Neuronal stem cell (in vitro differentiated cells): ENCODE measurements around the gene ZNF319.

Experiments
- DNase-seq: peaks from one replicate; pipeline ENCODE4 v3.0.0-alpha.2; 2013; ENCODE audit warnings: low spot score
- H2AFZ ChIP-seq: one replicate; pipeline ENCODE4 v1.6.1; 2013; ENCODE audit warnings: mild to moderate bottlenecking, low read length, inconsistent platforms
- H2AK5ac ChIP-seq: 2 replicates; pipeline ENCODE4 v1.6.1; 2013; ENCODE audit warnings: low read depth, mild to moderate bottlenecking, inconsistent platforms, low read length, moderate library complexity, mixed read lengths
- H2BK120ac ChIP-seq: 2 replicates; pipeline ENCODE4 v1.6.1; 2013; ENCODE audit warnings: low read depth, mild to moderate bottlenecking, inconsistent platforms, low read length, moderate library complexity, mixed read lengths
- H2BK12ac ChIP-seq: one replicate; pipeline ENCODE4 v1.6.1; 2013; ENCODE audit warnings: low read length, inconsistent platforms
- H2BK15ac ChIP-seq: 2 replicates; pipeline ENCODE4 v1.6.1; 2013; ENCODE audit warnings: mild to moderate bottlenecking, low read length, inconsistent platforms, mixed read lengths
- H2BK5ac ChIP-seq: one replicate; pipeline ENCODE4 v1.6.1; 2013; ENCODE audit warnings: inconsistent platforms, mild to moderate bottlenecking, low read length, moderate library complexity
- H3K14ac ChIP-seq: one replicate; pipeline ENCODE4 v1.6.1; 2013; ENCODE audit warnings: low read length, inconsistent platforms
- H3K18ac ChIP-seq: 2 replicates; pipeline ENCODE4 v1.6.1; 2013; ENCODE audit warnings: low read length, inconsistent platforms
- H3K23ac ChIP-seq: 2 replicates; pipeline ENCODE4 v1.6.1; 2013; ENCODE audit warnings: low read depth, mild to moderate bottlenecking, mixed read lengths, low read length, inconsistent platforms; ENCODE audit not compliant: poor library complexity
- H3K27ac ChIP-seq: replicated peaks from 3 replicates; pipeline ENCODE4 v1.5.1; 2013; ENCODE audit warnings: low read length, inconsistent platforms
- H3K27me3 ChIP-seq, 3 experiments: 2 replicates each; pipeline ENCODE4 v1.6.1; 2013; ENCODE audit warnings: low read length in 3 of 3, mild to moderate bottlenecking in 2 of 3, inconsistent platforms in 1 of 3, low read depth in 1 of 3, mixed read lengths in 1 of 3, moderate library complexity in 1 of 3; ENCODE audit not compliant: control insufficient read depth in 3 of 3, insufficient read depth in 3 of 3
- H3K36me3 ChIP-seq, 2 donors: replicated peaks in 1 of 2; 2 replicates each; pipeline ENCODE4 v1.6.1; 2013; ENCODE audit warnings: low read length in 2 of 2; ENCODE audit not compliant: control insufficient read depth in 2 of 2, insufficient read depth in 2 of 2
- H3K4ac ChIP-seq: 2 replicates; pipeline ENCODE4 v1.6.1; 2013; ENCODE audit warnings: inconsistent platforms, mild to moderate bottlenecking, low read length, moderate library complexity
- H3K4me1 ChIP-seq, 2 donors: 1 replicate in 1 of 2; 2 replicates in 1 of 2; pipeline ENCODE4 v1.6.1; 2013; ENCODE audit warnings: low read length in 2 of 2, low read depth in 1 of 2; ENCODE audit not compliant: control insufficient read depth in 2 of 2, insufficient read depth in 1 of 2
- H3K4me2 ChIP-seq: one replicate; pipeline ENCODE4 v1.6.1; 2013; ENCODE audit warnings: mild to moderate bottlenecking, low read length, inconsistent platforms; ENCODE audit not compliant: insufficient read depth, poor library complexity, severe bottlenecking
- H3K4me3 ChIP-seq, 2 donors: 2 replicates each; pipeline ENCODE4 v1.5.1; 2013; ENCODE audit warnings: low read length in 2 of 2, mild to moderate bottlenecking in 2 of 2, inconsistent platforms in 1 of 2, moderate library complexity in 1 of 2
- H3K79me1 ChIP-seq: one replicate; pipeline ENCODE4 v1.6.1; 2013; ENCODE audit warnings: low read depth, mild to moderate bottlenecking, inconsistent platforms, low read length, moderate library complexity
- H3K9ac ChIP-seq: one replicate; pipeline ENCODE4 v1.6.1; 2013; ENCODE audit warnings: mild to moderate bottlenecking, low read depth, low read length, inconsistent platforms; ENCODE audit not compliant: poor library complexity
- H3K9me3 ChIP-seq, 2 donors: replicated peaks in 1 of 2; 2 replicates each; pipeline versions ENCODE3 to v1.6.1; 2013; ENCODE audit warnings: low read length in 2 of 2, mild to moderate bottlenecking in 2 of 2, inconsistent platforms in 1 of 2, low read depth in 1 of 2, mixed read lengths in 1 of 2, moderate library complexity in 1 of 2; ENCODE audit not compliant: control insufficient read depth in 2 of 2, insufficient read depth in 1 of 2
- H4K8ac ChIP-seq: one replicate; pipeline ENCODE4 v1.6.1; 2013; ENCODE audit warnings: low read depth, mild to moderate bottlenecking, inconsistent platforms, low read length, moderate library complexity
- H4K91ac ChIP-seq: one replicate; pipeline ENCODE4 v1.6.1; 2013; ENCODE audit warnings: low read length, low read depth, mild to moderate bottlenecking, inconsistent platforms; ENCODE audit not compliant: poor library complexity
- WGBS, 2 donors: extraction: QIAGEN DNeasy Blood & Tissue Kit; methylation state at CpG; one replicate each; pipeline ENCODE4 v1.1.7; 2013; ENCODE audit warnings: missing lambda C conversion rate in 2 of 2, mixed read lengths in 1 of 2; ENCODE audit not compliant: insufficient read length in 2 of 2, insufficient replicate concordance in 1 of 2; ENCODE audit errors: extremely low coverage in 2 of 2; 5-methylcytosine and 5-hydroxymethylcytosine counted together

Gene ZNF319

GRCh38 chr16:57951204-57951960, 49.1 kb downstream of the ZNF319 start:
- H3K36me3 ChIP-seq: no peaks in the 10 kb centered on the region
- H4K8ac ChIP-seq: no peak overlapping the region

GRCh38 chr16:57950382-57950781, 50.1 kb downstream of the ZNF319 start:
- Histone ChIP-seq H3K14ac (no peak overlapping the region), H4K91ac (no peak overlapping the region), H3K23ac (no peak overlapping the region), H3K4me2 (no peak overlapping the region), H3K9me3 (no peaks in the 10 kb centered on the region), H3K4me3 (no peak overlapping the region), H3K4ac (no peak overlapping the region), H2BK120ac (no peak overlapping the region), H2AFZ (no peak overlapping the region), H2BK5ac (no peak overlapping the region), H3K79me1 (no peaks in the 10 kb centered on the region), H4K8ac (no peak overlapping the region), H3K9ac (no peak overlapping the region), H3K27ac (no peak overlapping the region), H3K36me3 (no peaks in the 10 kb centered on the region), H2AK5ac (no peak overlapping the region), H2BK15ac (no peak overlapping the region), H3K27me3 (peaks cover 0 to under 1% (median 0%) of the 10 kb centered on the region in 3 experiments), H2BK12ac (no peak overlapping the region), H3K18ac (no peak overlapping the region), H3K4me1 (peaks cover 0 to 3% of the 10 kb centered on the region in 2 donors)
- no peak for DNase-seq
- no CpG with 5 or more reads among the region's 6 CpGs for WGBS, 2 donors

More at GRCh38 chr16:57951204-57951960, 49.1 kb downstream of the ZNF319 start:
- peaks cover 0 to 4% (median 0%) of the 10 kb centered on the region in 3 experiments for H3K27me3 ChIP-seq
- no peaks in the 10 kb centered on the region for H3K79me1 ChIP-seq
- no peak overlapping the region for H4K91ac ChIP-seq
- no peak overlapping the region for H2BK15ac ChIP-seq
- no peak overlapping the region for H3K4ac ChIP-seq
- H3K4me2 ChIP-seq: no peak overlapping the region
- no peak for DNase-seq
- H3K4me1 ChIP-seq: peaks cover 0 to 3% of the 10 kb centered on the region in 2 donors
- H3K9ac ChIP-seq: no peak overlapping the region
- no peaks in the 10 kb centered on the region for H3K9me3 ChIP-seq
- H3K4me3 ChIP-seq: no peak overlapping the region
- no peak overlapping the region for H2BK5ac ChIP-seq
- H3K18ac ChIP-seq: no peak overlapping the region
- no CpG with 5 or more reads among the region's 7 CpGs for WGBS, 2 donors
- H2AK5ac ChIP-seq: no peak overlapping the region
- H2AFZ ChIP-seq: no peak overlapping the region
- no peak overlapping the region for H3K23ac ChIP-seq
- no peak overlapping the region for H2BK12ac ChIP-seq
- H3K14ac ChIP-seq: no peak overlapping the region
- no peak overlapping the region for H2BK120ac ChIP-seq
- no peak overlapping the region for H3K27ac ChIP-seq

- Histone ChIP-seq H2BK15ac (no peak overlapping the region), H2AFZ (no peak overlapping the region), H4K8ac (no peak overlapping the region), H2BK120ac (no peak overlapping the region), H3K14ac (no peak overlapping the region), H3K18ac (no peak overlapping the region), H3K79me1 (no peaks in the 10 kb centered on the region), H2BK12ac (no peak overlapping the region), H2AK5ac (no peak overlapping the region), H4K91ac (no peak overlapping the region), H3K27me3 (peaks cover 0 to 6% (median 0%) of the 10 kb centered on the region in 3 experiments), H3K36me3 (no peaks in the 10 kb centered on the region), H3K4me2 (no peak overlapping the region), H3K4me1 (peaks cover 0 to 3% of the 10 kb centered on the region in 2 donors), H3K9me3 (no peaks in the 10 kb centered on the region), H3K23ac (no peak overlapping the region), H3K27ac (no peak overlapping the region), H3K9ac (no peak overlapping the region), H3K4ac (no peak overlapping the region), H2BK5ac (no peak overlapping the region), H3K4me3 (no peak overlapping the region)
- WGBS, 2 donors: no CpG with 5 or more reads among the region's 5 CpGs
- no peak for DNase-seq
Observed at GRCh38 chr16:57949595-57950238, 50.8 kb downstream of the ZNF319 start.

- Histone ChIP-seq H2BK120ac (no peak overlapping the region), H3K79me1 (no peaks in the 10 kb centered on the region), H3K4ac (no peak overlapping the region), H3K18ac (no peak overlapping the region), H4K91ac (no peak overlapping the region), H2BK12ac (no peak overlapping the region), H2BK5ac (no peak overlapping the region), H4K8ac (no peak overlapping the region), H3K27ac (no peak overlapping the region), H3K4me3 (no peak overlapping the region), H3K14ac (no peak overlapping the region), H2AK5ac (no peak overlapping the region), H3K4me2 (no peak overlapping the region), H3K36me3 (no peaks in the 10 kb centered on the region), H3K9ac (no peak overlapping the region), H2AFZ (no peak overlapping the region), H3K27me3 (peaks cover 0 to 6% (median 0%) of the 10 kb centered on the region in 3 experiments), H3K9me3 (no peaks in the 10 kb centered on the region), H2BK15ac (no peak overlapping the region), H3K4me1 (peaks cover 0 to 3% of the 10 kb centered on the region in 2 donors), H3K23ac (peak overlapping the region; percentile 2)
- no peak for DNase-seq
- no CpG with 5 or more reads among the region's 2 CpGs for WGBS, 2 donors
Observed at GRCh38 chr16:57949013-57949412, 51.5 kb downstream of the ZNF319 start.
